Superior temporal gyrus (tissue), 1 donor: Measurements from ENCODE around the gene THSD4.
"Not testable (repeated sequence)": the region's sequence is repeated elsewhere in the genome, so short reads cannot be mapped to it uniquely, and the experiment has no call there.

Experiments used
- DNase-seq: peaks from one replicate; pipeline ENCODE4 v3.0.0-alpha.2; 2016; ENCODE audit errors: extremely low spot score

Gene THSD4

DNA sequence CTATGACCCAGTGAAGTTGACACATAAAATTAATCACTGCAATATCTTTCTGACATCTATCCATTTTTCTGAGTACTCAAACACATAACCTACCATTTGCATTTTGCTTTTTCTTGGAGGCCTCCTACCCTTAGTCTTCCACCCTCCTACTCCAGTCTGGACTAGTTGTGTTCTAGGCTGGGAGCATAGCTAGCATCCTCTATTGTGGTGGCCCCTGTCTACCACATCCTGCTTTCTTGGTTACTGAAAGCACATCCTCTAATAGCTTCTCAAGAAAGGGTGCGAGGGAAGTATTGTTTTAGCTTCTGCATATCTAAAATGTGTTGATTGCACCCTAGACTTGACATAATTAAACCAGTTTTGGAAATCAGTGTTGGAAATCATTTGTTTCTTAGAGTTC is 176.5 kb downstream of the THSD4 start:
- no peak for DNase-seq

DNA sequence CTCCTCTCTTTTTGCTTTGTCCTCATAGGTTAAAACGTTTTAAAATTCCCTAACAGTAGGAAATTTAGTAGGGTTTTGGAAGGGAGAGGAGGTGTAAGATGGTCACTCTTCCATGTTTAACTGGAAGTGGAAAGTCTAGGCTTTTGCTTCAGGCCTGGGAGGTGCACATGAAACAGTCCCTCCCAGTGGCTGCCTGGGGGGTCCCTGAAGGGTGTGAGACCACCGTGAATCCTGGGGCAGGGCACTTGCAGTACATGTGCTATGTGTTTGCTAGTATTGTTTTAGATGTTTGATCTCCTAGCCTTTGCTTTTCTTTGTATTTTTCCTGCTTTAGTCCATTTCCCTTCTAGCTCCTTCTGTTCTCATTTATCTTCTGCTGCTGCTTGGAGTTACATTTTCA is 178.5 kb downstream of the THSD4 start:
- no peak for DNase-seq

DNA sequence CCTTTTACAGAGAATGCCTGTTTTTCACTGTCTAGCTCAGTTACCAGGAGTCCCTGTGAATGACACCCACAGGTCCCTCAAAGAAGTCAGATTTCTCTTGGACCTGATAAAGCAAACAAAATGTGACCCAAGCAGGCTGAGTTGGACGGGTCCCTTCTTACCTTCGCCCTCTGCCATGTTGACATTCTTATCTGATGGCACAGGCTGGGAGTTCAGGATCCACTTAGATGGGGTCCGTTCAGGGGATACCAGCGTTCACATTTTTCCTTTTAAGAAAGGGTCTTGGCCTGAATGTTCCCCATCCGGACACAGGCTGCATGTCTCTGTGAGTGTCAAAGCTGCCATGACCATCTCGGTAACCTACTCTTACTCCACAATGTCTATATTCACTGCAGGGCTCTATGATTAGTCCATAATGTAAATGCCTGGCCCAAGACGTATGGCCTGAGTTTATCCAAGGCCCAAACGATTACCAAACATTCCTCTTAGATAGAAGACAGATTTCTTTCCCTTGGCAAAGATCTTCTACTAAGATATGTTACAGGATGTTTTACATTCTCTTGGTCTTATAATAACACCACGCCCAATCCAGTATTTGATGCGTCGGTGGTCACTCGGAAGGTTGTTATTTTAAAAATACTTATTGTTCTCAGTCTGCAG is 179.1 kb downstream of the THSD4 start:
- no peak for DNase-seq

DNA sequence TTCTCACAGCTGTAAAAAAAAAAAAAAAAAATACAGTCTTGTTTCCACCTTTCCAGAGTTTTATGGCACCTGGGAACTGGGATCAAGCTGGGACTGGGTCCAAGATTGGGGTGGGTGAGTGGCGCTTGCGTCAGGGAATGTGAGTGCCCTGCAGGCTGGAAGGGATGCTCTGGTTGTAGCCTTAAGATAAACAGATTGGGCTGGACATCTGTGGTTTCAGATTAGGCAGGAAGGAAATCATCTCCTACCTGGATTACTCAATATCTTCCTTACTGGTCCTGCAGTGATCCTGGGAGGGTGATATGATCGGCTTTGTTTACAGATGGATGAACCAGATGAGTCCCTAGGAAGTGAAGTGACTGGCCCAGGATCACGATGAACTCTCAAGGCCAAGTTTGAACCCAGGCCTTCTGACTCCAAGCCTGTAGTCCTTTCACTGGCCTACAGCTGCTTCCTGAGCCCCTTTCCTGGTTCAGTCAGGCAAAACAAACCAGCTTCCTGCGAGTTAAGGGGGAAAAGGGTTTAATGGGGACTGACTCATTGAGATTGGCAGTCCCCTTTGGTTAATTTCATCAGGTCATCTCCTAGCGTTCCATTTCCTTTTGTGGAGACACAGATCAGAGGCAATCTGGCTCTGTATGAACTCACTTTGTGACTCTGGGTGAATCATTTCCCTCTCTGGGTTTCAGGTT is 179.8 kb downstream of the THSD4 start:
- DNase-seq, result no peak

DNA sequence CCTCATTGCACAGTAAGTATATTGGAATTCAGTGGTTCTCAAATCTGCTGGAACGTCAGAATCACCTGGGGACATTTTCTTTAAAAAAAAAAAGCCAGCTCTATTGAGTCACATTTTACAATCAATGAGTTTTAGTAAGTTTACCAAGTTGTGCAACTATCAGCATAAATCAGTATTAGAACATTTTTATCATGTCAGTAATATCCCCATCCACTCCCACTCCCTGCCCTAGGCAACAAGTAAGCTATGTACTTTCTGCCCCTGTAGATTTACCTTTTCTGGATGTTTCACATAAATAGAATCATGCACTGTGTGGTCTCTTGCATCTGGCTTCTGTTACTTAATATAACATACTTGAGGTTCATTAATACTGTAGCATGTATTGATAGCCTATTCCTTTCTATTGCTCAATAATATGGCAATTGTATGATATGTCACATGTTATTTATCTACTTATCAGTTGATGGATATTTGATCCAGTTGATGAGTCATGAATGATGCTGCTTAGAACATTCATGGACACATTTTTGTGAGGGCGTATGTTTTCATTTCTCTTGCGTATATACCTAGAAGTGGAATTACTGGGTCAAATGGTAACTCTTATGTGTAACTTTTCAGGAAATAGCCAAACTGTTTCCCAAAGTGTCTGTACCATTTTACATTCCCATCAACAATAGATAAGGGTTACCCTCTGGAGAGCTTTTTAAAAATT is 180.5 kb downstream of the THSD4 start:
- DNase-seq, result no peak

DNA sequence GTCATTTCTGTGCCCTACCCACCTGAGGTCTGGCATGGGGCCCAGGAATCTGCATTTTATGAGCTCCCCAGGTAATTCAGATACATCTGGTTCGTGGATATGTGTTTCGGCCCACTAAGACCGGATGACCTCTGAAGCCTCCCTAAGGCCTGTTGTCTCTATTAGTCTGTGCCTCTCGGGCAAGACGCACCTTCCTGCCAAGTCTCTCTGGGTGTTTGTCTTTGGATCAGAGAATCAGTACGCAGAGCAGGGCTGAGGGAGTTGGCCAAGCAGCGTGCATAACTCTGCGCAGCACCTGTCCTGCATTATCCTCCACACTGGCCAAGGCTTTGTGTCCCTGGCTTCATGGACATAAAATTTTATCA is 181.0 kb downstream of the THSD4 start:
- DNase-seq, result no peak

DNA sequence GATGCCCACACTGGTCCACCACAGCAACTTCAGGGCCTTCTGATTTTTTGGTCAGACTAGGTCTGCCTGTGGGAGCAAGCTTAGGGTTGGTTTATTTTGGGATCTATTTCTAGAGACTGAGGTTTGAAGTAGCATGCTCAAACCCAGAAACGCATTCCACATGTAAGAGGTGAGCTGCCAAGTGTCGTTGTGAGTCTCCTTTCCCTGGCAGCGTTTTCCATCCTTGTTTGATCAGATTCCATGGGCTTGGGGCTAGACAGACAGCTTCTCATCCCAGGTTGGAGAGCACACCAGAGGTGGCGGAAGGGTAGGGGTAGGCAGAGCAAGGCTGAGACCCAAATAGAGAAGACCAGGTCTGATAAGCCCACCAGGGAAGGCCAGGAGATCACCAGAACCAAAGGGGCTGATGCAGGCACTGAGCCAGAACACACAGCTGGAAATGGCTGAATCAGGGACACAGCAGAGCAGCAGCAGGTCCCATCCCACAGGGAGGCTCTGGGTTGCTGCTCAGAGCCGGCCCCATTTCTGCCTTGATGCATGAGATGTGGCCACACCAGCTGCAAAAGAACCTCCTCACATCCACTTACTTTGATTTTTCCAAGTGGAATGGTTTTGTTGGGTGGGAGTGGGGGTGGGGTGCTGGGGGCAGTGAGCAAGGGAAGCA is 186.8 kb downstream of the THSD4 start:
- DNase-seq, result no peak

DNA sequence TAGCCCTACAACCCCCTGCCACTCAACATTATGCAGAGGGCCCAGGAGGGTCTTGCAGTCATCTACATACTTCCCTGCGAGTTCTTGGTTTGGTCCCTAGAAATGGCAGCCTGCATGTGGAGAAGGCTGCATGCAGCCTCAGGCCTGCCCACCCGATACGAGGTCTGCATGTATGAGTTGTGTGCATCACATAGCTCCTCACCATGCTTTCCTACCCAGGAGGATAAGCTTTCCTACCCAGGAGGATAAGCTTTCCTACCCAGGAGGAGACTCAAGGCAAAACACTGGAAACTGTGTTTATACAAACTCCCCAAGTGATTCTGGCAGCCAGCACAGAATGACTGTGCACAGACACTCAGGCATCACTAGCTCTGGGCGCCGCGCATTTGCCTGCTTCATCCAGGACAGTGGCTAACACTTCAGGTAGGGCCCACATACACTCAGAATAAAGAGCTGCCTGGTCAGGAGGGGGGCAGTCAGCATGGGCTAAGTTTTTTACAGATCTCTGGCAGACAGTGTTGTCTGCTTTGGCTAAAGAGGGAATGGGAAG is 187.7 kb downstream of the THSD4 start:
- DNase-seq, result no peak

DNA sequence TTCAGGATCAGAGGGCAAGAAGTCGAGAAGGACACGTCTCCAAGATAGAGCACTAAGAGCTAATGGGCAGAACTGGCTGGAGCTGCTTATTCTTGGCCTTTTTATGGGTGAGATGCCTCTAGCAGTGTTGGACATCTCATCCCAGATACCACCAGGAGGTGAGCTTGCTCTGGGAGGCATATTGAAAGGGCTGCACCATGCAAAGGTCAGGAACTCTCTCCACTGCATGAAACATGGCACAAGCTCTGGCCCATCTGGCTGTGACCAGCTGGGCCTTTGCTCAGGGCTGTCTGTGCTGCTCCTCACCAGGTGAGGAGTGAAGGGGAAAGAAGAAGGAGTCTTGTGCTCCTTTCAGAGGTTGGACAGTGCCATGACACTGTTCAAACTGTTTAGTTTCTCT is 188.7 kb downstream of the THSD4 start:
- no peak for DNase-seq

DNA sequence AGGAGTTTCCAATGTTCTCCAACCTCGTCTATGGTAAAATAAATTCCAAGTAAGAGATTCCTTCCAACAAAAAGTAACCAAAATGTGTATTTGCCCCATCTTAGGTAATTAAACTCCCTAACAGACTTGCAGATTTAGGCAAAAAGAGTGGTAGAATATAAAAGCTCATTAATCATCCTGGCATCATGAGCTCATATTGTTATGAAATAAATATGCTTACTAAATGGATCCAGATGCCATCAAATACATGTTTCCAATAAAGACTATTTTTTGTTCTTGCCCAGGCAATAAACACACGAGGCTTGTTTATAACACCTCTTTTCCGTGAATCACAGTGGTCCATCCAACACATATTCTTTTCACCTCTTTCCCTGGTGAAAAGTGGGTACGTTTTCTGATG is 189.4 kb downstream of the THSD4 start:
- DNase-seq, result no peak

DNA sequence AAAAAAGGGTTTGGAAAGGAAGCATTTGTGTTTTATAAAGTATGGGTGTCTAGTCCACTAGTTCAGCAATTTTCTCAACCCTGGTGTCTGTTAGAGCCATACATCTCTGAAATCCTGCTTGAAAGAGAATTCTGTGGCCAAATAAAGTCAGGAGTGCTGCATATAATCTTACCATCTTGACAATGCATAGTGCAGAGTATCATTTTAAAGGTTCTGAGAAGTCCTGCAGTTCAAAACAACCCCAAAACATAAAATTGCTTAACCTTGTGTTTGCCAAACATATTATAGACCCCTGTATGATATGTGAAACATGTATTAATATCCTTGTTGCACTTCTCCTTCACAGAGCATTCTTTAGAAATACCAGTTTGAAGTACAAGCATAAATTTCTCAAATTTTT is 191.3 kb downstream of the THSD4 start:
- no peak for DNase-seq

DNA sequence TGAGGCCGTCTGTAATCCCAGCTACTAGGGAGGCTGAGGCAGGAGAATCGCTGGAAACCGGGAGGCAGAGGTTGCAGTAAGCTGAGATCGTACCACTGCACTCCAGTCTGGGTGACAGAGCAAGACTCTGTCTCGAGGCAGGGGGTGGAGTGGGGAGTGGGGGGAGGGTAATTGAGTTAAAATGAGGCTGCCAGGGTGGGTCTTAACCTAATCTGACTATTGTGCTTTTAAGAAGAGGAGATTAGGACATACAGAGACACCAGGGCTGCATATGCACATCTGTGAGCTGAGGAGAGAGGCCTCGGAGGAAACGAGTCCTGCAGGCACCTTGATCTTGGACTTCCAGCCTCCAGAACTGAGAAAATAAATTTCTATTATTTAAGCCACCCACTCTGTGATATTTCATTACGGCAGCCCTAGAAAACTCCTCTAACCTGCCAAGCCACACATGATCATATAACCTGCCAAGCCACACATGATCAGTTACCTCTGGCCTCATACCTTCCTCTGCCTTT is 197.0 kb downstream of the THSD4 start:
- no peak for DNase-seq

DNA sequence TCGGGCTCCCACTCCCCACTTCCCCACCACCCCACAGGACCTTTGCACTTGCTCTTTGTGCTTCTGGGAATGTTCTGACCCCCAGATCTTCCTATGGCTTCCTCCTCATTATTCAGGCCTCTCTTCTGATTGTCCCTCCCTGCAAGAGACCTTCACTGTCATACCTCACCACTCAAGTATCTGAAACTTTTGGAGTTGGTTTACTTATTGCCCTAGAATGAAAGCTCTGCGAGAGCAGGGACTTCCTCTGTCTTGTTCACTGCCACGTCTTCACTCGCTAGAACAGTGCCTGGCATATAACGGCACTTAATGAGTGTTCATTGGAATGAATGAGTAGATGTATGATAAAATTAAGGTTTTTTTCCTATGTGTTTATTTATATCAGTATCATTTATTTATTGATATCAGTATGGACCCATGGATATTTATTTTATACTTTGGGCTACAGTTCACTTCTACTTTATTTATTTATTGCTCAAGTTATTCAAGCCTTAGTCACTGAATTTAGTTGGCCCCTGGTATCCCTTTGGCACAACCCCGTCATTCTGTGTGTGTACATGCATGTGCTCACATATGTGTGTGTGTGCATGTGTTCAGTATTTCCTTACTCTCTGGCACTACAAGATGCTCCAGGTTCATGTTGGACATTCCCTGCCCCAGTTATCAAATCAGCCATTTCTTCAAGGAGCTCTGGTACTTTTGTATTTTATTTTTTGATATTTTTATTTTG is 197.6 kb downstream of the THSD4 start:
- no peak for DNase-seq

DNA sequence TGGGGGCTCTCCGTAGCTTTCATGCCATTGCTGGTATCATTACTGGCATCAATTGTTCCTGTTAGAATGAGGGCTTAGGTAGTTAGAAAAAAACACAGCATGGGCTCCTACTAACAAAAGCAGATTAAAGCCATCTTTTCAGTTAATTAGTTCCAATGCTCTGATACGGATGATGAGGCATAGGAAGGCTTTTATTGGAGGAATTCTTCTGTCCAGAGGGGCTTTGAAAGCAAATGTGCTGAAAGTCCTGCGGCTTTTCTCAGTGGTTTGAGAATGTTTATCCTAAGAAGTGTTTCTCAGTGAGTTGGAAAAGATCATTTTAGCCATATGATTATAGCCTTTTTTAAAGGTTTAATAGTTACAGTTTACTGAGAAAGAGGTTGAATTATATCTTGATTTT is 198.5 kb downstream of the THSD4 start:
- DNase-seq, result no peak

DNA sequence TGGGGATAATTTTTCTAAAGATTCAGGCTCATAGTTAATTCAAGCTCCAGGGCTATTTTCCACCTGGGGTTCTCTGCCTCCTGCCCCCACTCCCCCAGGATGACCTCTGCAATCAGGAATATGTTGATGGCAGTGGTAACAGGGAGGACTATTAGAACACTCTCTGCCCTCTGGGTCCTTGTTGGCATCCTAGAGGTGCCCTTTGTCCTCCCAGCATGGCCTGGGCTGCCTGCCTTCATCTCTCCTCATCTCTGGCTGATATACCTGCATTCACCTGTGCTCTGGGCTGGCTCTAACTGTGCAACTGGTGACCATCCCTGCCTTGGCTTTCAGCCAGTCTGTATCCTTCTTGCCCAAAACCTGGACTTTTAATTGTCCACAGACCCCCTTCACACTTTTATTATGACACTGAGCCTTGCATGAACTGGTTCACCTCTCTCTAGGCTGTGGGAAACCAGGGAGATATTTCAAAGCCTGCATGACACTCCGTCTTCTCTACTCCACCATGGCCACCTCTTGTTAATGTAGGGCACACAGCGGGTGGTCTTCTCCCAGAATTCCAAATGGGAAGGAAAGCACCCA is 199.8 kb downstream of the THSD4 start:
- no peak for DNase-seq

DNA sequence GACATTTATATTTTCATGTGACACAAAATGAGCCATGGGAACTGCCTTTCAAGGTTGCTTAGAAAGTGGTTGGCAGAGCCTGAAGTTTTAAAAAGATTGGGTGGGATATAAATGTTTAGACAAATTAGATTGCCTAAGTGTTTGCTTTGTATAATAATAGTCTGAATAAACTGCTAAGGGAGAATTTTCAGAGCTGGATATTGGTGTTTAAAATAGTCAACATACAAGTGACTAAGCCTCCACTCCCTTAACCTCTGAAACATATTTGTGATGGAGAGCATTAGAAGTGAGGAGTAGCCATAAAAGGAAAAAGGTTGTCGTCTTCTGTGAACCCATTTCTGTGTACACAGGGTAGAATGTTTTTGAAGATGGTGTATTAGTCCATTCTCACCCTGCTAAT is 201.6 kb downstream of the THSD4 start:
- no peak for DNase-seq

DNA sequence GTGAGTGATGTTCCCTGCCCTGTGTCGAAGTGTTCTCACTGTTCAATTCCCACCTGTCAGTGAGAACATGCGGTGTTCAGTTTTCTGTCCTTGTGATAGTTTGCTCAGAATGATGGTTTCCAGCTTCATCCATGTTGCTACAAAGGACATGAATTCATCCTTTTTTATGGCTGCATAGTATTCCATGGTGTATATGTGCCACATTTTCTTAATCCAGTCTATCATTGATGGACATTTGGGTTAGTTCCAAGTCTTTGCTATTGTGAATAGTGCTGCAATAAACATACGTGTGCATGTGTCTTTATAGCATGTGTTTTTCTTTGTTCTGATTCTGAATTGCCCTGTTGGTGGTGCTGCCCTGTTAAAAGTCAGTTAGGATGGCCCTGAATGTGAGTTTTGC is 204.2 kb downstream of the THSD4 start:
- not testable (repeated sequence) for DNase-seq

DNA sequence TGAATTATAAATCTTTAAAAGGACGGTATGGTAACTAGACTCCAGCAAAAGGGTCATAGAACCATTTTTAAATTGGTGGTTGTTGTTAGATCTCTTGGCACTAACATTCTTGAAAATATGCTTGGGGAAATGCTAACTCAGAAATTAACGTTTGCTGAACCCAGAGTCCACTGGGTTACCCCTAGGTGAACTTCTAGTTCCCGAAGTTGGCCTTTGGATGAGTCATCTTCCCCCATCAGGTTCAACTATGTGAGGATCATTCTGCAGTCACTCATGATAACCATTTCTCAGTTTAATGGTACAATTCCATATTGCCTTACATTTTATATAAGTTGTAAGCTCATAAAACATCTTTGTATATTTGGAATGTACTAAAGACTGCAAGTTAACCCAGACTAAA is 204.7 kb downstream of the THSD4 start:
- no peak for DNase-seq

DNA sequence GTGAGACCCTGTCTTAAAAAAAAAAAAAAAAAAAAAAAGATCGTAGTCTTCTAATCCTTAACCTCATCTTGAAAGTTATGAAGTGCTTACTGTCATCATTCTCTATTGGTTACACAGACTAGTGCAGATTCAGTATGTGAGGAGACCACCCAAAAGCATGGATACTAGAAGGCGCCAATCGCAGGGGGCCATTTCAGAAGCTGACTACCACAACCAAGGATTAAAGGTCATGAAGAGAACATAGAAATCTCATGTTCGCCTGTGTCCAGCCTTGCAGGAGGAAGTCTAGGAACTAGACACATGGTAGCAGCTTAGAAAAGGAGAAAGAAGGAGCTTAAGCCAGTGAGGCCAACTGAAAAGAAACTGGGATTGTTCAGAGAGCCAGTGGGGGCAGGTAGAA is 207.8 kb downstream of the THSD4 start:
- no peak for DNase-seq

DNA sequence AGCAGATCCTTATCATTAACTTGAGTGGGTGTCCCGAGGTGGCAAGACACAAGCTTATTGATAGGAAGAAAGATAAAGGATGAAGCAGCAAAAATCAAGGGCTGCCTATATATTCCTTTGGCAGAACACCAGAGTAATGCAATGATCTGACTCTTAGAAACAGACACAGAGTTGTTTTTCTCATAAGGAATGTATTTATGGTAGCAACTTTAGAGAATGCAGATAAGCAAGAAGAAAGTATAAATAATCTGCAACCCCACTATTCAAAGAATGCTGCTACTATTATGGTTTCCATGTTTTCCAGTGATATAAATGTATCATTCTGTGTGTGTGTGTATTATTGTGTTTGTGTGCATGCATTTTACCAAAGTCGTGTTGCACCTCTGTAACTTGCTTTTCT is 208.3 kb downstream of the THSD4 start:
- DNase-seq, result no peak

DNA sequence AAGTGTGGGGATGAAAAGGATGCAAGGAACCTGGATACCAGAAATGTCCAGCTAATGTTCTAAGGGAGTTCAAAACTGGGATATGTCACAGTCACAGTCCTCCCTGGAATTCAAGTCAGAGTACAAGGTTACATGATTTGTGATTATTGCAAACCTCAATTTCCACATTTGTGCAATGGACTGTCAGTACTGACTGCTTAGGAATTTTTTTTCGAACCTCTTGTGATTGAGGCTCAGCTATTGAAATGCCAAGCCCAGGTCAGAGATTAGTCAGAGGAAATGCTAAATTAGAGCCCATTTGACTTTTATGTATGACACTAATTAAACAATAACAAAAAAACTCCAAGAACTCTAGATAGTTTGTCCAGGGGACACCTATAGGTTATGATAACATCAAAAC is 210.2 kb downstream of the THSD4 start:
- no peak for DNase-seq
